Neural cell (in vitro differentiated cells): ENCODE data around the gene SERPINA1. TPM values are rescaled to one million over a fixed set of nuclear protein-coding genes. Genes with fewer than 3 reads are reported as not detected.

Experiments used
- H2AFZ ChIP-seq: fragments of 200-600, 300-800 bp; sonication (generic), shearing (Covaris generic); 2 replicates; pipeline ENCODE4 v1.6.0; 2014; ENCODE audit warnings: low read depth, mild to moderate bottlenecking, antibody characterized with exemption, low read length, moderate library complexity
- H3F3A ChIP-seq: fragments of 200-600 bp; shearing (Covaris generic); 2 replicates; pipeline ENCODE4 v1.6.1; 2016; ENCODE audit warnings: mild to moderate bottlenecking, moderate library complexity, mixed read lengths, antibody characterized with exemption, low read length; ENCODE audit not compliant: insufficient read depth, poor library complexity, severe bottlenecking
- H3K27ac ChIP-seq: fragments of 200-600, 300-800 bp; sonication (generic), shearing (Covaris generic); 2 replicates; pipeline ENCODE4 v1.5.1; 2014; ENCODE audit warnings: mild to moderate bottlenecking, low read length, moderate library complexity
- H3K27me3 ChIP-seq: fragments of 300-800, 200-600 bp; sonication (generic), shearing (Covaris generic); 2 replicates; pipeline ENCODE4 v1.6.0; 2014; ENCODE audit warnings: mild to moderate bottlenecking, low read depth, low read length, moderate library complexity; ENCODE audit not compliant: insufficient read depth
- H3K36me3 ChIP-seq: fragments of 300-800, 200-600 bp; sonication (generic), shearing (Covaris generic); 2 replicates; pipeline ENCODE4 v1.5.1; 2014; ENCODE audit warnings: mild to moderate bottlenecking, antibody characterized with exemption, low read length, moderate library complexity; ENCODE audit not compliant: insufficient read depth
- H3K4me2 ChIP-seq: fragments of 300-800, 200-600 bp; sonication (generic), shearing (Covaris generic); 2 replicates; pipeline ENCODE4 v1.6.0; 2014; ENCODE audit warnings: mild to moderate bottlenecking, low read length
- H3K4me3 ChIP-seq: fragments of 300-800, 200-600 bp; sonication (generic), shearing (Covaris generic); 2 replicates; pipeline ENCODE4 v1.5.1; 2014; ENCODE audit warnings: mild to moderate bottlenecking, low read length, moderate library complexity
- H3K79me2 ChIP-seq: fragments of 200-600 bp; shearing (Covaris generic); replicated peaks from 2 replicates; pipeline ENCODE4 v1.6.0; 2014; ENCODE audit warnings: mild to moderate bottlenecking, low read length, moderate library complexity; ENCODE audit not compliant: insufficient read depth
- H3K9ac ChIP-seq: fragments of 300-800, 200-600 bp; sonication (generic), shearing (Covaris generic); 2 replicates; pipeline ENCODE4 v1.6.1; 2016; ENCODE audit warnings: mild to moderate bottlenecking, low read length, mixed read lengths
- H3K9me2 ChIP-seq: fragments of 200-600 bp; shearing (Covaris generic); 2 replicates; pipeline ENCODE4 v1.6.1; 2016; ENCODE audit warnings: mild to moderate bottlenecking, low read length, mixed read lengths; ENCODE audit not compliant: insufficient read depth
- H3K9me3 ChIP-seq: fragments of 200-600, 300-800 bp; sonication (generic), shearing (Covaris generic); 2 replicates; pipeline ENCODE4 v1.6.1; 2016; ENCODE audit warnings: mild to moderate bottlenecking, mixed run types, low read length, moderate library complexity, mixed read lengths
- H4K20me1 ChIP-seq: fragments of 200-600 bp; shearing (Covaris generic); 2 replicates; pipeline ENCODE4 v1.6.1; 2016; ENCODE audit warnings: mild to moderate bottlenecking, mixed run types; ENCODE audit not compliant: insufficient read depth
- CTCF ChIP-seq: fragments of 450-650 bp; IDR thresholded peaks from 2 replicates; pipeline ENCODE4 v1.5.1; 2014; ENCODE audit warnings: antibody characterized with exemption, mild to moderate bottlenecking, moderate library complexity; ENCODE audit not compliant: poor library complexity, severe bottlenecking
- EP300 ChIP-seq: fragments of 450-650 bp; conservative IDR thresholded peaks from 2 replicates; pipeline ENCODE4 v1.6.1; 2014; ENCODE audit warnings: antibody characterized with exemption, mild to moderate bottlenecking, moderate library complexity; ENCODE audit not compliant: poor library complexity, severe bottlenecking
- EZH2 ChIP-seq: fragments of 200-600, 300-800 bp; shearing (Covaris generic), sonication (generic); IDR thresholded peaks from 2 replicates; pipeline ENCODE4 v1.6.1; 2014; ENCODE audit warnings: antibody characterized with exemption, low read length, borderline replicate concordance, mild to moderate bottlenecking; ENCODE audit not compliant: insufficient read depth, poor library complexity, severe bottlenecking
- MXI1 ChIP-seq: fragments of 450-650 bp; conservative IDR thresholded peaks from 2 replicates; pipeline ENCODE4 v1.6.1; 2014; ENCODE audit warnings: antibody characterized with exemption, mild to moderate bottlenecking; ENCODE audit not compliant: poor library complexity, severe bottlenecking
- POLR2AphosphoS5 ChIP-seq: IDR thresholded peaks from 2 replicates; pipeline ENCODE4 v1.6.1; 2012
- RAD21 ChIP-seq: fragments of 450-650 bp; conservative IDR thresholded peaks from 2 replicates; pipeline ENCODE4 v1.6.1; 2014; ENCODE audit warnings: antibody characterized with exemption, mild to moderate bottlenecking, moderate library complexity
- SMC3 ChIP-seq: fragments of 450-650 bp; conservative IDR thresholded peaks from 2 replicates; pipeline ENCODE4 v1.6.1; 2014; ENCODE audit warnings: antibody characterized with exemption, mild to moderate bottlenecking, moderate library complexity; ENCODE audit not compliant: poor library complexity
- TAF1 ChIP-seq: IDR thresholded peaks from 2 replicates; pipeline ENCODE4 v1.6.1; 2012; ENCODE audit warnings: low read depth
- polyA plus RNA-seq: library from polyadenylated mRNA; depleted of rRNA; stranded (reverse); fragments of >200 nt; gene quantifications from 2 replicates; pipeline ENCODE4 v1.2.3, GENCODE V29; 2014
- TF ChIP-seq, protein P1 (sequence below): IDR thresholded peaks from 2 replicates; pipeline ENCODE4 v1.6.1; 2012; ENCODE audit warnings: borderline replicate concordance

Gene SERPINA1
- polyA plus RNA-seq, 1 donor from 2014 or later: not detected

DNA sequence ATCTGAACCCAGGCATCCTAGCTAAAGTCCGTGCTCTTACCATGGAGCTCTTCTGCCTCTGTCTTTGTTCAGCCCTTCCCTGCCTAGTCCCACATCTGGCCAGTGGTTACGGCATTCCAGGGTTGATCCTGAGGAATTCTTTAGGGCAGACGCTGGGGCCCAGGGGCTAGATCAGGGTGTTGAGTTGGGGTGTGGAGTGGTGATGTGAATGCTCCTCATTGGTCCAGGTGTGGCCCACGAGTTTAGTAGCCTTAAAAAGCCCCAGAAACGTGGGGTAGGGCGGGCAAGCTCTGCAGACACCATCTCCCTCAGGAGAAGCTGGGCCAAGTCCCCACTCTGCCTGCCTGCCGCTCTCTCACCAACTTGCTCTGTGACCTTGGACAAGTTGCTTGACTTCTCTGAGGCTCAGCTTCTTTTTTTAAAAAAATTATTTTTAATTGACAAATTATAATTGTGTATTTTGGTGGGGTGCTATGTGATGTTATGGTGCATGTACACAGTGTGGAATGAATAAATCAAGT lies 56.3 kb downstream of the SERPINA1 start:
- Histone ChIP-seq H3K4me3 (no peak overlapping the region), H3K4me2 (no peak overlapping the region), H3K27me3 (no peaks in the 10 kb centered on the region), H3K9ac (no peak overlapping the region), H3K36me3 (no peaks in the 10 kb centered on the region), H3K27ac (no peak overlapping the region), H3K9me3 (peaks cover 3% of the 10 kb centered on the region), H4K20me1 (no peaks in the 10 kb centered on the region), H2AFZ (no peak overlapping the region), H3F3A (no peaks in the 10 kb centered on the region), H3K79me2 (no peaks in the 10 kb centered on the region), H3K9me2 (no peaks in the 10 kb centered on the region)
- no peak for TF ChIP-seq MXI1
- no peak for TF ChIP-seq EZH2
- no peak for TF ChIP-seq SMC3
- no peak for TF ChIP-seq EP300
- TF ChIP-seq, protein P1, sequence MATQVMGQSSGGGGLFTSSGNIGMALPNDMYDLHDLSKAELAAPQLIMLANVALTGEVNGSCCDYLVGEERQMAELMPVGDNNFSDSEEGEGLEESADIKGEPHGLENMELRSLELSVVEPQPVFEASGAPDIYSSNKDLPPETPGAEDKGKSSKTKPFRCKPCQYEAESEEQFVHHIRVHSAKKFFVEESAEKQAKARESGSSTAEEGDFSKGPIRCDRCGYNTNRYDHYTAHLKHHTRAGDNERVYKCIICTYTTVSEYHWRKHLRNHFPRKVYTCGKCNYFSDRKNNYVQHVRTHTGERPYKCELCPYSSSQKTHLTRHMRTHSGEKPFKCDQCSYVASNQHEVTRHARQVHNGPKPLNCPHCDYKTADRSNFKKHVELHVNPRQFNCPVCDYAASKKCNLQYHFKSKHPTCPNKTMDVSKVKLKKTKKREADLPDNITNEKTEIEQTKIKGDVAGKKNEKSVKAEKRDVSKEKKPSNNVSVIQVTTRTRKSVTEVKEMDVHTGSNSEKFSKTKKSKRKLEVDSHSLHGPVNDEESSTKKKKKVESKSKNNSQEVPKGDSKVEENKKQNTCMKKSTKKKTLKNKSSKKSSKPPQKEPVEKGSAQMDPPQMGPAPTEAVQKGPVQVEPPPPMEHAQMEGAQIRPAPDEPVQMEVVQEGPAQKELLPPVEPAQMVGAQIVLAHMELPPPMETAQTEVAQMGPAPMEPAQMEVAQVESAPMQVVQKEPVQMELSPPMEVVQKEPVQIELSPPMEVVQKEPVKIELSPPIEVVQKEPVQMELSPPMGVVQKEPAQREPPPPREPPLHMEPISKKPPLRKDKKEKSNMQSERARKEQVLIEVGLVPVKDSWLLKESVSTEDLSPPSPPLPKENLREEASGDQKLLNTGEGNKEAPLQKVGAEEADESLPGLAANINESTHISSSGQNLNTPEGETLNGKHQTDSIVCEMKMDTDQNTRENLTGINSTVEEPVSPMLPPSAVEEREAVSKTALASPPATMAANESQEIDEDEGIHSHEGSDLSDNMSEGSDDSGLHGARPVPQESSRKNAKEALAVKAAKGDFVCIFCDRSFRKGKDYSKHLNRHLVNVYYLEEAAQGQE: no peak
- TF ChIP-seq POLR2AphosphoS5: no peak
- TF ChIP-seq CTCF: no peak
- no peak for TF ChIP-seq TAF1
- TF ChIP-seq RAD21: no peak

DNA sequence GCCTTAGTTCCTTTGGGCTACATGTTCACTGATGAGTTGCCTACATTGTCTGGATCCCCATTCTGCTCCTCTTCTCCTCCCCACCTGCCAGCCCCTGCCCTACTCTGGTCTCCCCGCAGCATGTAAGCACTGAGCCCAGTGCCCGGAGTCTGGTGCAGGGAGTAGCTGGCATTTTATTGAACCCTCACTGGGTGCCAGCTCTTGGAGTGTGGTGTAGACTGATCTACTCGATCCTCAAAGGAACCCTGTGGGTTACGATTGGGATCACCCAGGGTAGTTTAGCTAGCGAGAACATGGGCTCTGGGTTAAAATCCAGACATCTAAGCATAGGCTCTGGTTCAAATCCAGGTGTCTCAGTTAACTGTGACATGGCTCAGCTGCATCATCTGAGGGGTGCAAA lies 56.9 kb downstream of the SERPINA1 start:
- Histone ChIP-seq H3K79me2 (no peaks in the 10 kb centered on the region), H3K4me2 (no peak overlapping the region), H3K9ac (no peak overlapping the region), H3K4me3 (no peak overlapping the region), H3F3A (no peaks in the 10 kb centered on the region), H2AFZ (no peak overlapping the region), H3K36me3 (no peaks in the 10 kb centered on the region), H4K20me1 (no peaks in the 10 kb centered on the region), H3K27ac (no peak overlapping the region), H3K27me3 (no peaks in the 10 kb centered on the region), H3K9me2 (no peaks in the 10 kb centered on the region), H3K9me3 (peaks cover 3% of the 10 kb centered on the region)
- no peak for TF ChIP-seq CTCF
- no peak for TF ChIP-seq POLR2AphosphoS5
- TF ChIP-seq TAF1: no peak
- TF ChIP-seq, protein P1: no peak
